Transverse colon (tissue), 4 donors: ENCODE measurements around the gene C2CD3. TPM values are rescaled to one million over a fixed set of nuclear protein-coding genes. Genes with fewer than 3 reads are reported as not detected.

Experiments
- DNase-seq: peaks from one replicate; pipeline ENCODE4 v3.0.0-alpha.2; 2019
- H3K27ac ChIP-seq, 4 donors: fragments of 200-600 bp; sonication (generic); 2 replicates each; pipeline ENCODE4 v1.5.1; 2016 to 2018; ENCODE audit warnings: inconsistent platforms in 4 of 4
- H3K27me3 ChIP-seq: fragments of 200-600 bp; sonication (generic); 2 replicates; pipeline ENCODE4 v1.5.1; 2017; ENCODE audit warnings: inconsistent platforms
- H3K36me3 ChIP-seq, 4 donors: fragments of 200-600 bp; sonication (generic); 2 replicates each; pipeline ENCODE4 v1.5.1; 2017 to 2019; ENCODE audit warnings: inconsistent platforms in 4 of 4
- H3K4me1 ChIP-seq, 4 donors: fragments of 200-600 bp; sonication (generic); 2 replicates each; pipeline ENCODE4 v1.5.1; 2017 to 2020; ENCODE audit warnings: inconsistent platforms in 4 of 4
- H3K4me3 ChIP-seq, 4 donors: fragments of 200-600 bp; sonication (generic); 1 replicate in 1 of 4; 2 replicates in 3 of 4; pipeline versions ENCODE4 v1.5.1 to v1.6.1; 2017 to 2019; ENCODE audit warnings: inconsistent platforms in 4 of 4
- H3K9me3 ChIP-seq, 2 donors: fragments of 200-600 bp; sonication (generic); 2 replicates each; pipeline ENCODE4 v1.5.1; 2017 to 2019; ENCODE audit warnings: inconsistent platforms in 2 of 2
- CTCF ChIP-seq, 5 experiments: fragments of 200-600 bp in 3 of 5; fragments of 450-650 bp in 2 of 5; sonication (generic) in 3 of 5; IDR thresholded peaks; 1 replicate in 2 of 5; 2 replicates in 3 of 5; pipeline ENCODE4 v1.5.1; 2016 to 2017; ENCODE audit warnings: antibody characterized with exemption in 5 of 5, inconsistent platforms in 3 of 5, mild to moderate bottlenecking in 2 of 5, moderate library complexity in 1 of 5
- EP300 ChIP-seq: sonication (generic); formaldehyde crosslinking; IDR thresholded peaks from one replicate; pipeline ENCODE4 v1.6.1; 2017; ENCODE audit warnings: antibody characterized with exemption, low read depth
- POLR2A ChIP-seq: fragments of 450-650 bp; IDR thresholded peaks from one replicate; pipeline ENCODE4 v1.6.1; 2016; ENCODE audit warnings: antibody characterized with exemption, mild to moderate bottlenecking, moderate library complexity
- POLR2AphosphoS5 ChIP-seq, 3 donors: sonication (generic); formaldehyde crosslinking; IDR thresholded peaks; one replicate each; pipeline ENCODE4 v1.6.1; 2016; ENCODE audit warnings: antibody characterized with exemption in 3 of 3
- WGBS, 2 donors: methylation state at CpG; one replicate each; pipeline ENCODE4 v1.1.5; 2018; ENCODE audit warnings: low coverage in 1 of 2; 5-methylcytosine and 5-hydroxymethylcytosine counted together
- in situ Hi-C, 4 donors: fragments of 200-750 bp; cut with MboI; loops; one replicate each; pipeline versions ENCODE4 v1.15.0 to v1.15.1; 2017; ENCODE audit warnings: low sequenced_read_pairs in 3 of 4, low pct_ligation_motif_present in 1 of 4, low pct_unique_long_range_greater_than_20kb in 1 of 4
- intact Hi-C: fragments of 100-400 bp; cut with DNase I; formaldehyde crosslinking; loops from one replicate; pipeline ENCODE4 v1.15.1; 2023; ENCODE audit warnings: low total_unique reads
- total RNA-seq, 4 donors: library from RNA; depleted of rRNA; stranded (reverse); fragments of >200 nt; gene quantifications; one replicate each; pipeline ENCODE4 v1.1.0, GENCODE V29; 2016

C2CD3 gene
- total RNA-seq, 4 donors from 2014 or later = 22.2 to 52.5 (median 37.4) TPM

- WGBS, 2 donors = 62 to 87% methylated on average over 10 to 18 of the region's 18 CpGs
- DNase-seq = no peak
- H3K27me3 ChIP-seq = no peaks in the 10 kb centered on the region
- H3K4me1 ChIP-seq = peaks cover 0 to 40% (median 19%) of the 10 kb centered on the region in 4 donors
- TF ChIP-seq CTCF (IDR thresholded peaks at IDR 0.05) (no peak), POLR2AphosphoS5 (IDR thresholded peaks at IDR 0.05) (no peak), POLR2A (no peak), EP300 (no peak)
- no peaks in the 10 kb centered on the region for H3K36me3 ChIP-seq
- H3K27ac ChIP-seq = peak overlapping the region; percentile 91 to 94 (median 92)
- no peaks in the 10 kb centered on the region for H3K9me3 ChIP-seq
- intact Hi-C loops (no loop called here), in situ Hi-C loops (no loop called here)
- H3K4me3 ChIP-seq = peak overlapping the region in 3 of 4 donors; percentile 54 to 64 (median 55)
Measured at GRCh38 chr11:73983741-73984538, 186.9 kb downstream of the C2CD3 start.

- Histone ChIP-seq H3K27ac (peak overlapping the region; percentile 91 to 94 (median 92)), H3K9me3 (no peaks in the 10 kb centered on the region), H3K36me3 (no peaks in the 10 kb centered on the region), H3K4me3 (peak overlapping the region; percentile 45 to 64 (median 54)), H3K4me1 (peaks cover 0 to 40% (median 19%) of the 10 kb centered on the region in 4 donors), H3K27me3 (no peaks in the 10 kb centered on the region)
- TF ChIP-seq EP300 (no peak), CTCF (IDR thresholded peaks at IDR 0.05) (no peak), POLR2A (peak; percentile 91), POLR2AphosphoS5 (IDR thresholded peaks at IDR 0.05) (peak; percentile 71 to 83 (median 76))
- in situ Hi-C loops (no loop called here), intact Hi-C loops (no loop called here)
- WGBS, 2 donors = 1% methylated on average over 56 of the region's 56 CpGs; no CpG with 5 or more reads in 1 of the 2 donors
- peak; percentile 95 for DNase-seq
Measured at GRCh38 chr11:73982990-73983740, 187.6 kb downstream of the C2CD3 start.

GRCh38 chr11:73982595-73982989 lies 188.2 kb downstream of the C2CD3 start, which contains the start of gene UCP2:
UCP2 (minus strand) TSS chr11:73982843; CDS start chr11:73978378, 4,465 bp downstream.
- Histone ChIP-seq H3K27ac (peak within 1 kb of the TSS; percentile 91 to 94 (median 92)), H3K4me1 (peaks cover 0 to 40% (median 19%) of the 10 kb centered on the region in 4 donors), H3K9me3 (no peaks in the 10 kb centered on the region), H3K36me3 (peaks cover 0 to 4% (median 0%) of the 10 kb centered on the region in 4 donors), H3K27me3 (no peaks in the 10 kb centered on the region), H3K4me3 (peak within 1 kb of the TSS; percentile 45 to 64 (median 54))
- intact Hi-C loops = no loop called here
- 0 to 2% methylated on average over 9 to 28 of the region's 43 CpGs for WGBS, 2 donors
- DNase-seq = peak; percentile 90
- in situ Hi-C loops = no loop called here
- no peak for TF ChIP-seq POLR2A
- peak; percentile 72 to 83 (median 76) for TF ChIP-seq POLR2AphosphoS5 (IDR thresholded peaks at IDR 0.05)

- peak overlapping the region; percentile 91 to 94 (median 92) for H3K27ac ChIP-seq
- peaks cover 0 to 40% (median 19%) of the 10 kb centered on the region in 4 donors for H3K4me1 ChIP-seq
- no peaks in the 10 kb centered on the region for H3K27me3 ChIP-seq
- H3K36me3 ChIP-seq = peaks cover 0 to 16% (median 0%) of the 10 kb centered on the region in 4 donors
- no peak for DNase-seq
- 49 to 68% methylated on average over 5 to 13 of the region's 13 CpGs for WGBS, 2 donors
- in situ Hi-C loops (no loop called here), intact Hi-C loops (no loop called here)
- TF ChIP-seq EP300 (no peak), POLR2AphosphoS5 (IDR thresholded peaks at IDR 0.05) (no peak), POLR2A (no peak), CTCF (IDR thresholded peaks at IDR 0.05) (no peak)
- no peaks in the 10 kb centered on the region for H3K9me3 ChIP-seq
- H3K4me3 ChIP-seq = peak overlapping the region in 3 of 4 donors; percentile 54 to 64 (median 55)
Measured at GRCh38 chr11:73981051-73981805, 189.6 kb downstream of the C2CD3 start.
